Measurements from ENCODE around the gene HECTD4. TPM values are rescaled to one million over a fixed set of nuclear protein-coding genes. Genes with fewer than 3 reads are reported as not detected.

HECTD4 gene
- total RNA-seq, 2 donors from 2014 or later, result 50.6 to 73.4 TPM

- no peak for DNase-seq (ENCODE audit: low spot score)
- Histone ChIP-seq H3K36me3 (peaks cover 9 to 19% of the 10 kb centered on the region in 2 donors), H3K4me3 (no peak overlapping the region), H3K27me3 (replicated peaks; ENCODE audit: insufficient read depth) (no peaks in the 10 kb centered on the region), H3K27ac (no peak overlapping the region), H3K9me3 (no peaks in the 10 kb centered on the region), H3K4me1 (replicated peaks) (no peaks in the 10 kb centered on the region)
- intact Hi-C loops (cut with DNase I), result no loop called here
- TF ChIP-seq, protein P1, sequence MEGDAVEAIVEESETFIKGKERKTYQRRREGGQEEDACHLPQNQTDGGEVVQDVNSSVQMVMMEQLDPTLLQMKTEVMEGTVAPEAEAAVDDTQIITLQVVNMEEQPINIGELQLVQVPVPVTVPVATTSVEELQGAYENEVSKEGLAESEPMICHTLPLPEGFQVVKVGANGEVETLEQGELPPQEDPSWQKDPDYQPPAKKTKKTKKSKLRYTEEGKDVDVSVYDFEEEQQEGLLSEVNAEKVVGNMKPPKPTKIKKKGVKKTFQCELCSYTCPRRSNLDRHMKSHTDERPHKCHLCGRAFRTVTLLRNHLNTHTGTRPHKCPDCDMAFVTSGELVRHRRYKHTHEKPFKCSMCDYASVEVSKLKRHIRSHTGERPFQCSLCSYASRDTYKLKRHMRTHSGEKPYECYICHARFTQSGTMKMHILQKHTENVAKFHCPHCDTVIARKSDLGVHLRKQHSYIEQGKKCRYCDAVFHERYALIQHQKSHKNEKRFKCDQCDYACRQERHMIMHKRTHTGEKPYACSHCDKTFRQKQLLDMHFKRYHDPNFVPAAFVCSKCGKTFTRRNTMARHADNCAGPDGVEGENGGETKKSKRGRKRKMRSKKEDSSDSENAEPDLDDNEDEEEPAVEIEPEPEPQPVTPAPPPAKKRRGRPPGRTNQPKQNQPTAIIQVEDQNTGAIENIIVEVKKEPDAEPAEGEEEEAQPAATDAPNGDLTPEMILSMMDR (IDR thresholded peaks at IDR 0.05), result no peak
- WGBS, result 82% methylated on average over 8 of the region's 8 CpGs
Measured at GRCh38 chr12:112153893-112154219, 228.4 kb downstream of the HECTD4 start.

- DNase-seq (ENCODE audit: low spot score), result no peak
Measured at GRCh38 chr12:112153181-112153892, 228.9 kb downstream of the HECTD4 start.

DNA sequence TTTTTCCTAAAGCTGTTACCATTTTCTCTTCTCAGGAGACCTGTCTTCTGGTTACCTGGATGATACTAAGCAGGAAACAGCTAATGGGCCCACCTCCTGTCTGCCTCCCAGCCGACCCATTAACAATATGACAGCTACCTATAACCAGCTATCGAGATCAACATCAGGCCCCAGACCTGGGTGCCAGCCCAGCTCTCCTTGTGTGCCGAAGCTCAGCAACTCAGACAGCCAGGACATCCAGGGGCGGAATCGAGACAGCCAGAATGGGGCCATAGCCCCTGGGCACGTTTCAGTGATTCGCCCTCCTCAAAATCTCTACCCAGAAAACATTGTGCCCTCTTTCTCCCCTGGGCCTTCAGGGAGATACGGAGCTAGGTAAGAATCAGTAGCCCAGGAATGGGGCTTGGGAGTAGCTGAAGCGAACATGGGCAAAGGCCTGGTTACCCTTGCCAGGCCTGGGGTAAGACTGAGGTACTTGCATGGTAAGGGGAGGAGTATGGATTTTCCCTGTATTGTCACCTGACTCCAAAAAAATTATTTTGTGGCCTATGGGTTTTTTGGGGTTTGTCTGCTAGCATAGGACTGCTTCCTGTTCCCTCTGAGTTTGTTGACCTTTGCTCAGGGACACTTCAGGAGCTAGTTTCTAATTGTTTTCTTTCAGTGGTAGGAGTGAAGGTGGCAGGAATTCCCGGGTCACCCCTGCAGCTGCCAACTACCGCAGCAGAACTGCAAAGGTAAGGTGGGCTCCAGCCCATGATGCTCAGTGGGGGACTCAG is 230.3 kb downstream of the HECTD4 start:
- DNase-seq (ENCODE audit: low spot score), result no peak
- H3K27ac ChIP-seq, result no peak overlapping the region
- H3K27me3 ChIP-seq (replicated peaks; ENCODE audit: insufficient read depth), result no peaks in the 10 kb centered on the region
- 92% methylated on average over 11 of the region's 11 CpGs for WGBS
- no peak overlapping the region for H3K4me3 ChIP-seq
- no peaks in the 10 kb centered on the region for H3K9me3 ChIP-seq
- H3K4me1 ChIP-seq (replicated peaks), result no peaks in the 10 kb centered on the region
- intact Hi-C loops (cut with DNase I), result no loop called here
- no peak for TF ChIP-seq POLR2A (IDR thresholded peaks at IDR 0.05)
- TF ChIP-seq, protein P1 (IDR thresholded peaks at IDR 0.05), result no peak
- TF ChIP-seq POLR2AphosphoS5 (IDR thresholded peaks at IDR 0.05), result no peak
- H3K36me3 ChIP-seq, result peaks cover 16 to 19% of the 10 kb centered on the region in 2 donors

More at GRCh38 chr12:112153181-112153892, 228.9 kb downstream of the HECTD4 start:
- intact Hi-C loops (cut with DNase I), result no loop called here
- H3K27ac ChIP-seq, result no peak overlapping the region
- H3K27me3 ChIP-seq (replicated peaks; ENCODE audit: insufficient read depth), result no peaks in the 10 kb centered on the region
- peaks cover 11 to 19% of the 10 kb centered on the region in 2 donors for H3K36me3 ChIP-seq
- no peaks in the 10 kb centered on the region for H3K9me3 ChIP-seq
- WGBS, result 83% methylated on average over 11 of the region's 11 CpGs
- no peaks in the 10 kb centered on the region for H3K4me1 ChIP-seq (replicated peaks)
- no peak overlapping the region for H3K4me3 ChIP-seq
- TF ChIP-seq POLR2AphosphoS5 (IDR thresholded peaks at IDR 0.05), result no peak
- TF ChIP-seq POLR2A (IDR thresholded peaks at IDR 0.05), result no peak
- TF ChIP-seq, protein P1 (IDR thresholded peaks at IDR 0.05), result no peak

- TF ChIP-seq POLR2A (IDR thresholded peaks at IDR 0.05) (no peak), POLR2AphosphoS5 (IDR thresholded peaks at IDR 0.05) (peak; percentile 23)
- peaks cover 16 to 23% of the 10 kb centered on the region in 2 donors for H3K36me3 ChIP-seq
- H3K27ac ChIP-seq, result no peak overlapping the region
- no peaks in the 10 kb centered on the region for H3K9me3 ChIP-seq
- H3K4me3 ChIP-seq, result no peak overlapping the region
- WGBS, result 58% methylated on average over 5 of the region's 5 CpGs
- H3K4me1 ChIP-seq (replicated peaks), result no peaks in the 10 kb centered on the region
- DNase-seq (ENCODE audit: low spot score), result no peak
- no peaks in the 10 kb centered on the region for H3K27me3 ChIP-seq (replicated peaks; ENCODE audit: insufficient read depth)
- intact Hi-C loops (cut with DNase I), result no loop called here
Measured at GRCh38 chr12:112149596-112149995, 232.6 kb downstream of the HECTD4 start.

- H3K4me3 ChIP-seq, result no peak overlapping the region
- TF ChIP-seq POLR2A (IDR thresholded peaks at IDR 0.05) (no peak), POLR2AphosphoS5 (IDR thresholded peaks at IDR 0.05) (no peak)
- TF ChIP-seq, protein P1 (IDR thresholded peaks at IDR 0.05), result no peak
- WGBS, result 66% methylated on average over 3 of the region's 3 CpGs
- no peak overlapping the region for H3K27ac ChIP-seq
- H3K27me3 ChIP-seq (replicated peaks; ENCODE audit: insufficient read depth), result no peaks in the 10 kb centered on the region
- H3K4me1 ChIP-seq (replicated peaks), result no peaks in the 10 kb centered on the region
- no peaks in the 10 kb centered on the region for H3K9me3 ChIP-seq
- DNase-seq (ENCODE audit: low spot score), result no peak
- intact Hi-C loops (cut with DNase I), result no loop called here
- peaks cover 16 to 23% of the 10 kb centered on the region in 2 donors for H3K36me3 ChIP-seq
Measured at GRCh38 chr12:112148031-112148513, 234.2 kb downstream of the HECTD4 start.
